Measurements from ENCODE around the gene AHDC1. TPM values are rescaled to one million over a fixed set of nuclear protein-coding genes. Genes with fewer than 3 reads are reported as not detected.

The AHDC1 gene
- total RNA-seq, 1 donor from 2014 or later: 50.1 TPM

DNA sequence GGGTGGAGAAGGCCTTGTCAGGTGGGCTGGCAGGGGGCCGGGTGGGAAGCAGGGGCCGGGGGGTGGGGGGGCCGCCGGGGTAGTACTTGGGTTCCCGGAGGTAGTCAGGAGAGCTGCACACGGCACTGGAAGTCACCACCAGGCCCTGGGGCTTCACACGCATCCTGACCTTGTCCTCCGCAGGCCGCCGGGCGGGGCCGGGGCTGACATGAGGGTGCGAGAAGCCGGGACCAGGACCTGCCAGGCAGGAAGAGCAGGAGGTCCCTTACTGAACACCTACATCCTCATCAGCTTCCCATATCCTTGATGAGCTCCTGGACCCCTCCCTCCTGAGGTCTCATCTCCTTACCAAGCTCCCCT is 52.0 kb downstream of the AHDC1 start:
- no peak for DNase-seq (ENCODE audit: low read depth, low spot score)
- no peaks in the 10 kb centered on the region for H3K27me3 Mint-ChIP-seq (ENCODE audit: low read depth)
- H3K27ac Mint-ChIP-seq (ENCODE audit: unreplicated experiment): no peak overlapping the region
- H3K4me1 Mint-ChIP-seq: peaks cover 13% of the 10 kb centered on the region
- H3K4me3 Mint-ChIP-seq: no peak overlapping the region
- peaks cover 3% of the 10 kb centered on the region for H3K36me3 Mint-ChIP-seq (ENCODE audit: low read depth)
- TF ChIP-seq, protein P1, sequence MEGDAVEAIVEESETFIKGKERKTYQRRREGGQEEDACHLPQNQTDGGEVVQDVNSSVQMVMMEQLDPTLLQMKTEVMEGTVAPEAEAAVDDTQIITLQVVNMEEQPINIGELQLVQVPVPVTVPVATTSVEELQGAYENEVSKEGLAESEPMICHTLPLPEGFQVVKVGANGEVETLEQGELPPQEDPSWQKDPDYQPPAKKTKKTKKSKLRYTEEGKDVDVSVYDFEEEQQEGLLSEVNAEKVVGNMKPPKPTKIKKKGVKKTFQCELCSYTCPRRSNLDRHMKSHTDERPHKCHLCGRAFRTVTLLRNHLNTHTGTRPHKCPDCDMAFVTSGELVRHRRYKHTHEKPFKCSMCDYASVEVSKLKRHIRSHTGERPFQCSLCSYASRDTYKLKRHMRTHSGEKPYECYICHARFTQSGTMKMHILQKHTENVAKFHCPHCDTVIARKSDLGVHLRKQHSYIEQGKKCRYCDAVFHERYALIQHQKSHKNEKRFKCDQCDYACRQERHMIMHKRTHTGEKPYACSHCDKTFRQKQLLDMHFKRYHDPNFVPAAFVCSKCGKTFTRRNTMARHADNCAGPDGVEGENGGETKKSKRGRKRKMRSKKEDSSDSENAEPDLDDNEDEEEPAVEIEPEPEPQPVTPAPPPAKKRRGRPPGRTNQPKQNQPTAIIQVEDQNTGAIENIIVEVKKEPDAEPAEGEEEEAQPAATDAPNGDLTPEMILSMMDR (conservative IDR thresholded peaks at IDR 0.05): no peak
- no peaks in the 10 kb centered on the region for H3K9me3 Mint-ChIP-seq

DNA sequence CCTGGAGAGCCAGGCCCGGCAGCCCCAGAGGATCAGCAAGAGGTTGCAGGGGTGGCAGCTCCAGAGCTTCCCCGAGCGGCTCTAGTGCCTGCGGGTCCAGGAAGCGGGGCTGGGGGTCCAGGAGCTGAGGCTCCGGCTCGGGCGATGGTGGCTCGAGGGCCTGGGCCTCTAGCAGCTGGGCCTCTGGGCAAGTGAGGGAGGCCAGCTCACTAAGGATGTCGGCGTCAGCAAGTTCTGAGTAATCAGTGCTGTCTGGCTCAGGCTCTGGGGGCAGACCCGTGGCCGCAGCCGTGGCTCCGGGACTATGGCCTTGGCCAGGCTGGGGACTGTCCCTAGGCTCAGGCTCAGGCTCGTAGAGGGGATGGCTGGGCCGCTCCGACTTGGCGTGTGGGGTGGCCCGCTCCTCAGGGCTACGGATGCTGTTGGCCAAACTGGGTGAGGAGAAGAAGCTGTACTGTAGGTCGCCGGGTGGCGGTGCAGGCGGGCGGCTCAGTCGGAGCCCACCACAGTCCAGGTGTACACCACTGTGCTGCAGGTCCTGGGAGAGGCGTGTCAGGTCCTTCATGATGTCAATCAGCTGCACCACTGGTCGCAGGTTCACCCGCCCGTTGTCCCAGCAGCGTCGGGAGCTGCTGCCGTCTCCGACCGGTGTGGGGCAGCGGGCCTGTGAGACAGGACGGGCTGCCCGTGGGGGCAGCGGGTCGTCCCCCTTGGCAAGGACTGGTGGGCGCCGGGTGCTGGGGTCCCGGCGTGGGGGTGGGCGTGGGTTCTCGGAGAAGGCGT is 52.6 kb downstream of the AHDC1 start:
- Mint-ChIP-seq H3K27me3 (ENCODE audit: low read depth) (no peaks in the 10 kb centered on the region), H3K9me3 (no peaks in the 10 kb centered on the region), H3K36me3 (ENCODE audit: low read depth) (peaks cover 3% of the 10 kb centered on the region), H3K27ac (ENCODE audit: unreplicated experiment) (no peak overlapping the region), H3K4me1 (peaks cover 7% of the 10 kb centered on the region), H3K4me3 (no peak overlapping the region)
- TF ChIP-seq, protein P1 (conservative IDR thresholded peaks at IDR 0.05): no peak
- no peak for DNase-seq (ENCODE audit: low read depth, low spot score)

DNA sequence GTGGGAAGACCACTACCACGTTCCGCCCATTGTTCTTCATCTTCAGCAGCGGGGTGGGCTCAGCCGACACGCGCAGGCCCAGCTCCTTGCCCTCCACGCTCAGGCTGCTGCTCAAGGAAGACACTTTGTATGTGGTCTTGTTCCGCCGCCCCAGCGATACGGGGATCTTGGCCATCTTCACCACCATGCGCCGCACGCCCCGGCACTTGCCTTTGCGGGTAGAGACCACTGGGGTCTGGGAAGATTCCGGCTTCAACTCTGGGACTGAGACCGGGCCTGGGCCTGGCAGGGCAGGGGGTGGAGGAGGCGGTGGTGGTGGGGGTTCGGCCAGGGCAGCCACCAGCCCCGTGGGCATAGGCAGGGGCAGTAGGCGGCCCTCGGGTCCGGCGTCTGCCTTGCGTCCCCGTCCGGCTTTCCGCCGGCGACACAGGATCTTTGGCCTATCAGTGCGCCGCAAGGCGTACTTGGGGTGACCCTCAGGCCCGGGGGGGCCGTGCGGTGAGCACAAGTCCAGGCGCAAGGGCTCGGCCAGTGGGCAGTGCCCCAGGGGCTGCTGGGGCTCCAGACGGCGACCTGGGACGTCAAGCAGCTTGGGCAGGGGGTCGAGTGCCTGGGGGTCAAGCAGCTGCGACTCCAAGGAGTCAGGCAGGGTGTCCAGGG is 53.3 kb downstream of the AHDC1 start:
- Mint-ChIP-seq H3K9me3 (no peaks in the 10 kb centered on the region), H3K36me3 (ENCODE audit: low read depth) (peaks cover 3% of the 10 kb centered on the region), H3K27ac (ENCODE audit: unreplicated experiment) (no peak overlapping the region), H3K27me3 (ENCODE audit: low read depth) (no peaks in the 10 kb centered on the region), H3K4me1 (peaks cover 5% of the 10 kb centered on the region), H3K4me3 (no peak overlapping the region)
- TF ChIP-seq, protein P1 (conservative IDR thresholded peaks at IDR 0.05): no peak
- DNase-seq (ENCODE audit: low read depth, low spot score): no peak

DNA sequence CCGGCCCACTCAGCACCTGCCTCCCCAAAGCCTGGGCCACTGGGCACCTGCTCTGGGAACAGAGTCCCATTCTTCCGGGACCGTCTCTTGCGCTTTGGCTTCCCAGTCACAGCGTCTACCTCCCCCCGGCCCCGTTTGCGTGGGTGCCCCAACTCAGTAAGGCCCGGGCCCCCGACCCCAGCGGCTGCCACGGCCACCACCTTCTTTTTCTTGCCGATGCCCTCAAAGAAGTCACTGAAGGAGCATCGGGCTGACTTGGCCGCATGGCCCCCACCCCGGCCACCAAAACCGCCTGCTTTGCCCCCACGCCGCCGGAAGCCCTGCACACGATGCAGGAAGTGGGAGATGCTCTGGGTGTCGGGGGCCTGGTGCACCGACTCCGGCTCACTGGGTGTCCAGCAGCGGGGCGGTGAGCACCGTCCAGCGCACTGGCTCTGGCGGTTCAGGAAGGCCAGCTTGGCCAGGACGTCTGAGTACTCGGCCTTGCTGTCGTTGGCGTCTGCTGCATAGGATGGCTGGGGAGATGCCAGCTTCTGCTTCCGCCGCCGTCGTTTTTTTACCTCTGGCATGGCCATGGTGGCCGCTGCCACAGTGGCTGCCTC is 54.0 kb downstream of the AHDC1 start:
- no peak overlapping the region for H3K27ac Mint-ChIP-seq (ENCODE audit: unreplicated experiment)
- DNase-seq (ENCODE audit: low read depth, low spot score): no peak
- H3K27me3 Mint-ChIP-seq (ENCODE audit: low read depth): no peaks in the 10 kb centered on the region
- TF ChIP-seq, protein P1 (conservative IDR thresholded peaks at IDR 0.05): no peak
- H3K4me1 Mint-ChIP-seq: peaks cover 7% of the 10 kb centered on the region
- H3K36me3 Mint-ChIP-seq (ENCODE audit: low read depth): peaks cover 3% of the 10 kb centered on the region
- no peaks in the 10 kb centered on the region for H3K9me3 Mint-ChIP-seq
- no peak overlapping the region for H3K4me3 Mint-ChIP-seq

DNA sequence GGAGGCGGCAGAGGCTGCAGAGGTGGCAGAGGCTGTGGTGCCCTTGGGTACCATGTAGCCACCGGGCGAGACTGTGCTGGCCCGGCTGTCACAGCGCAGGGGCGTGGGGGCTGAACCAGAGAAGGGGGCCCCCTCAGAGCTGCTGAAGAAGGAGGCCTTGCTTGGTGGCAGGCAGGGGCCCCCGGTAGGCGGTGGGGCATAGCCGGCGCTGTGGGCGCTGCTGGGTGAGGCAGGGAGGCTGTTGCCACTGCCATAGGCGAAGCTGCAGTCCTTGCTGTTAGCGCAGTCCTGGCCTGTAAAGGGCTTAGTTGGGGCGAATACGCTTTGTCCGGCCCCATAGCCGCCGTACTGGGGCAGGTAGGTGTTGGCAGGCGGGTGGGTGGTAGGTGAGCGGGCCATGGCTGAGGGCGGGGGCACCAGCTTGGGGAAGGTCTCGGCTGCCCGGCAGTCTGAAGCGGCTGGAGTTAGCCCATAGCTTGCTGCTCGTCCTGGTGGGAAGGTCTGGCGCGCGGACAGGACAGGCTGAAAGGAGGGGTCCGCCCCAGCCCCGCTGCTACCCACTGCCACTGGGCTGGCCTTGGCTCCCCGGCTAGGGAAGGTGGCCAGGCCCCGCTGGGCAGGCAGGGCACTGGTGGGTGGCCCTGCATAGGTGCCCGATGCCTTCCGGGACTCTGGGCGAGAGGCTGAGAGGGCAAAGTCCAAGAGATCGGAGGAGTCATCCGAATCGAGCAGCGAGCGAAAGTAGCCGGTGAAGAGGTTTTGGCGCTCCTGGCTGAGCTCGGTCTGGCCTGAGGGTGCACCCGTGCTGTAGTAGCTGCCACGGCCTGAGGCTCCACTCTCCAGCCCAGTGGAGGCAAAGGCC is 54.9 kb downstream of the AHDC1 start:
- Mint-ChIP-seq H3K4me3 (no peak overlapping the region), H3K36me3 (ENCODE audit: low read depth) (peaks cover 1% of the 10 kb centered on the region), H3K27ac (ENCODE audit: unreplicated experiment) (no peak overlapping the region), H3K9me3 (no peaks in the 10 kb centered on the region), H3K27me3 (ENCODE audit: low read depth) (no peaks in the 10 kb centered on the region), H3K4me1 (peaks cover 12% of the 10 kb centered on the region)
- TF ChIP-seq, protein P1 (conservative IDR thresholded peaks at IDR 0.05): no peak
- no peak for DNase-seq (ENCODE audit: low read depth, low spot score)

Measured in neural crest cell (in vitro differentiated cells).